Pancreas (tissue), 10 donors: ENCODE data around the gene ODAD3. TPM values are rescaled to one million over a fixed set of nuclear protein-coding genes. Genes with fewer than 3 reads are reported as not detected.

Experiments
- ATAC-seq, 4 donors: fragments of 200-7000 bp; cut with Tn5 transposase; one replicate each; pipeline versions ENCODE4 v1.8.0 to v1.9.1; 2020; ENCODE audit warnings: mild to moderate bottlenecking in 4 of 4, moderate library complexity in 4 of 4
- DNase-seq, 6 donors: peaks; one replicate each; pipeline ENCODE4 v3.0.0-alpha.2; 2020
- FAIRE-seq: peaks from 2 replicates; lab custom pipeline; 2012; peaks lifted over from hg19 to GRCh38; lab: Jason Lieb, UNC
- H3K27ac ChIP-seq, 4 donors: fragments of 200-600 bp; sonication (generic); 1 replicate in 3 of 4; 2 replicates in 1 of 4; pipeline versions ENCODE4 v1.5.0 to v1.8.0; 2020
- H3K27me3 ChIP-seq, 4 donors: fragments of 200-600 bp; one replicate each; pipeline ENCODE4 v1.8.0; 2021
- H3K36me3 ChIP-seq, 3 donors: fragments of 200-600 bp; sonication (generic) in 1 of 3; one replicate each; pipeline versions ENCODE4 v1.5.0 to v1.8.0; 2020 to 2021
- H3K4me1 ChIP-seq, 3 donors: fragments of 200-600 bp; one replicate each; pipeline ENCODE4 v1.8.0; 2021
- H3K4me3 ChIP-seq, 4 donors: fragments of 200-600 bp; sonication (generic) in 2 of 4; one replicate each; pipeline versions ENCODE4 v1.5.0 to v1.8.0; 2020 to 2021
- H3K9me3 ChIP-seq, 4 donors: fragments of 200-600 bp; one replicate each; pipeline ENCODE4 v1.8.0; 2021
- WGBS, 2 donors: extraction: QIAGEN DNeasy Blood & Tissue Kit; methylation state at CpG; one replicate each; pipeline ENCODE4 v1.1.7; 2013; 5-methylcytosine and 5-hydroxymethylcytosine counted together
- intact Hi-C, 3 donors: fragments of 100-400 bp; cut with DNase I; formaldehyde crosslinking; loops; one replicate each; pipeline versions ENCODE4 v1.11.1 to v1.14.2; 2022
- polyA plus RNA-seq, 2 donors: library from polyadenylated mRNA; stranded (reverse); fragments of 200-250 nt; gene quantifications; one replicate each; pipeline ENCODE4 v1.2.3, GENCODE V29; 2013
- total RNA-seq, 6 donors: library from RNA; stranded (reverse); fragmentation: NEBNext Ultra II Directional in 4 of 6; extraction: Animal tissue kit (Norgen Biotek cat#: 25700) in 4 of 6; gene quantifications; one replicate each; pipeline versions ENCODE4 v1.2.1 to v1.2.4, GENCODE V29; 2021 to 2023
- TF ChIP-seq, protein P1 (sequence below), 4 donors: fragments of 200-600 bp; sonication (generic) in 3 of 4; IDR thresholded peaks; one replicate each; pipeline versions ENCODE4 v1.5.0 to v1.8.0; 2021; ENCODE audit warnings: antibody characterized with exemption in 4 of 4
- donor health status: healthy with polysubstance abuse.
- donor health status: DM: no; HTN: no; CAD: no; lungs with moderate emphysema.
- donor health status: DM: no; HTN: no; CAD: no.
- donor health status: control.
- donor health status: control.
- donor health status: Bipolar disorder and iron deficiency.
- donor health status: DM: yes; HTN: yes; CAD: no.
- donor health status: DM: no; HTN: no; CAD: no.
- donor health status: DM: no; HTN: no; CAD: no.
- donor health status: DM: yes; HTN: yes; CAD: no.

ODAD3 gene
- total and polyA plus RNA-seq, 8 donors: 0.13 to 1.8 (median 0.38) TPM

DNA sequence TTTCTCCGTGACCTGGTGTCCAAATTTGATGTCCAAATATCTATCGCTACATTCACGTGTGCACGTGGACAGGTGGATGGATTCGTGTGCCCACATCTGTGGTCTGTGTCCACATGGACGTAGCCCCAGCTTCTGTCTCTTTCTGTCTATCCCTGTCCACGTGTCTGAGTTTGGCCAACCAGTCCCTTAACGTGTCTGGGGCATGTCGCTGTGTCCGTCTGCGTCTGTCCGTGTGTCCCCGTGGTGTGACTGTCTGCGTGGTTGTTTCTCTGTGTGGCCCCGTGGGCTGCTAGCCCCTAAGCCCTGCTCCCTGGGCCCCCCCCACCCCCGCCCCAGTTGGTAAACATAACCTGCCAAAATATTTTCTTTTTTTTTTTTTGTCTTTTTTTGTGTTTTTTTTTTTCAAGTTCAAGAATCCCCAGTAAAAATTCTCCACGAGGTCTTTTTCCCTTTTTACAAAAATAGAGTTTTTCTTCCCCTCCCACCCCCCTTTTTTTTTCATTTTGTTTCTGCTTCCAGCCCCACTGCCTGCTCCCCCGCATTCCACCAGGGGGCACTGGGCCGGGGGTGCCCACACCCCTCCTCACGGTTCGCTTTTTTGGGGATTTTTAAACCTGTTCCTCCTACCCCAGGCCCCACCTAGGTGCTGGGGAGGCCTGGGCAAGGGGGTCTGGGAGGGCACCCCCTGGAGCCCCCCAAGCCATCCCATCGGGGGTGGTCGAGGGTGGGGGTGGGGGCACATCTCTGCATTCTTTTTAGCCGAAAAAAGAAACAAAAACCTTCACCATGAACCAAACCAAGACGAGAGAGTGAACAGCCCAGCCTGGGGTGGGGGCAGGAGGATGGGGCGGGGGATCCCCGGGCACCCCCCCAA is 18.8 kb upstream of the ODAD3 start:
- intact Hi-C loops: no loop called here
- no peak for DNase-seq
- Histone ChIP-seq H3K27me3 (no peaks in the 10 kb centered on the region), H3K36me3 (peaks cover 0 to 10% (median 0%) of the 10 kb centered on the region in 3 donors), H3K4me3 (no peak overlapping the region), H3K27ac (no peak overlapping the region), H3K4me1 (no peaks in the 10 kb centered on the region), H3K9me3 (no peaks in the 10 kb centered on the region)
- whole genome bisulfite sequencing, 2 donors: 45 to 51% methylated on average over 24 to 27 of the region's 27 CpGs
- FAIRE-seq: no peak
- no peak for ATAC-seq
- TF ChIP-seq, protein P1, sequence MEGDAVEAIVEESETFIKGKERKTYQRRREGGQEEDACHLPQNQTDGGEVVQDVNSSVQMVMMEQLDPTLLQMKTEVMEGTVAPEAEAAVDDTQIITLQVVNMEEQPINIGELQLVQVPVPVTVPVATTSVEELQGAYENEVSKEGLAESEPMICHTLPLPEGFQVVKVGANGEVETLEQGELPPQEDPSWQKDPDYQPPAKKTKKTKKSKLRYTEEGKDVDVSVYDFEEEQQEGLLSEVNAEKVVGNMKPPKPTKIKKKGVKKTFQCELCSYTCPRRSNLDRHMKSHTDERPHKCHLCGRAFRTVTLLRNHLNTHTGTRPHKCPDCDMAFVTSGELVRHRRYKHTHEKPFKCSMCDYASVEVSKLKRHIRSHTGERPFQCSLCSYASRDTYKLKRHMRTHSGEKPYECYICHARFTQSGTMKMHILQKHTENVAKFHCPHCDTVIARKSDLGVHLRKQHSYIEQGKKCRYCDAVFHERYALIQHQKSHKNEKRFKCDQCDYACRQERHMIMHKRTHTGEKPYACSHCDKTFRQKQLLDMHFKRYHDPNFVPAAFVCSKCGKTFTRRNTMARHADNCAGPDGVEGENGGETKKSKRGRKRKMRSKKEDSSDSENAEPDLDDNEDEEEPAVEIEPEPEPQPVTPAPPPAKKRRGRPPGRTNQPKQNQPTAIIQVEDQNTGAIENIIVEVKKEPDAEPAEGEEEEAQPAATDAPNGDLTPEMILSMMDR (IDR thresholded peaks at IDR 0.05): no peak

DNA sequence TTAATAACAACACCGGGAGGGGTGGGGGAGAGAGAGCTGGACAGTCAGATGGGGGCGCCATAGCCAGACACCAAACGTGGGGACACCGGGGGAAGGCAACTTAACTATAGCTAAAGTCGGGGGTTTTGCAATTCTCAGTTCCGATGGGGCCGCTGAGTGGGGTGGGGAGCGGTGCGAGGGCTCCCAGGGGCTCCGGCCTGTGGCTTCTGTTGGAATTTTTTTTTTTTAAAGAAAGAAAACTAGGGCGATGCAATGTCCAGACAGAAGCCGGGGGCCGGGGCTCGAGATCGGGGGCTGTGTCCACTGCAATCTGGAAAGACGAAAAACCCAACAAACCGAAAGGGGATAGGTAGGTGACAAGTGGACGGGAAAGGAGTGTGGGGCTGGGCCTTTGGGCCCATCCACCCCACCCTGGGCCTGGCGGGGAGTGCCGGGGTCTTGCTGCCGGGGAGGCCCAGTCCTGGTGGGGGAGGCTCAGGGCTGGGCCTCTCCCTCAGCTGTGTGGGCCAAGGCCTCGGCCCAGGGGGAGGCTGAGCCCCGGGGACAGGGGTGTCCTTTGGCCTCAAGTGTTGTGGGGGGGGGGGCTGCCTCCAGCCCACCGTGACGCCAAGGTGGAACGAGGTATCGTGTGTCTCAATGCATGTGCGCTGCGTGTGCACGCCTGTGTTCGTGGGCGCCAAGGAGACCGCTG is 17.8 kb upstream of the ODAD3 start:
- Histone ChIP-seq H3K9me3 (no peaks in the 10 kb centered on the region), H3K27ac (no peak overlapping the region), H3K27me3 (no peaks in the 10 kb centered on the region), H3K36me3 (peaks cover 0 to 14% (median 0%) of the 10 kb centered on the region in 3 donors), H3K4me3 (no peak overlapping the region), H3K4me1 (no peaks in the 10 kb centered on the region)
- DNase-seq: no peak
- intact Hi-C loops: no loop called here
- 78 to 80% methylated on average over 32 to 33 of the region's 33 CpGs for WGBS, 2 donors
- TF ChIP-seq, protein P1 (IDR thresholded peaks at IDR 0.05): no peak
- no peak for FAIRE-seq
- ATAC-seq: no peak

DNA sequence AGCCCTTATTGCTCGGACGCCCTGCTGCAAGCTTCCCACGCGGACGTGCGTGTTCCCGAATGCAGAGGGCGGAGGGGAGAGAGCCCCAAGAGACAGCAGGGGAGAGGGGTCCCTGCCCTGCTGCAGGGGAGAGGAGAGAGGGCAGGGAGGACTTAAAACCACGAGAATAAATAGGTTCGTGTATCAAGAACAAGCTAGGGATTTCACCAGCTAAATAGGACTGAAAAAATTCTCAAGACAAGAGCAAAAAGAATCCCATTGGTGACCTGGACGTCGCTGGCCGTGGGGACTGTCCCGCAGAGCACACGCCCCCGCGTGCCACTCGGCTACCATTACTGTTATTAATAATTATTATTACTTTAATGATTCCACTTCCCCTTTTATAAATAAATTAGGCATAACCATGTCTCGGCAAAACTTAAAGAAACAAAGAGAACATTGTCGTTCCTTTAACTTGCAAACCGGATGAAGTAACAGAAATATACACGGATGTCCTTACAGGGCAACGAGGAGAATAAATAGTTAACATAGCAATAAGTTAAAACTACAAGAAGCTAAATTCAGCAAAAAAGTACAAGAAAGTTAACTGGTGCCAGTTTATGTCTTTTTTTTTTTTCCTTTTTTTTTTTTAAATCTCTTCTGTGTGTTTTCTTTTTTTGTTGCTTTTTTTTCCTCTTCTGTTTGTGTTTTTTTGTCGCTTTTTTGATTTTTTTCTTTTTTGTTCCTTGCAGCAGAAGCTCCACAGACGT is 17.1 kb upstream of the ODAD3 start:
- H3K27ac ChIP-seq: no peak overlapping the region
- no peak for FAIRE-seq
- no peak for ATAC-seq
- H3K4me1 ChIP-seq: no peaks in the 10 kb centered on the region
- TF ChIP-seq, protein P1 (IDR thresholded peaks at IDR 0.05): no peak
- intact Hi-C loops: no loop called here
- DNase-seq: no peak
- peaks cover 0 to 18% (median 0%) of the 10 kb centered on the region in 3 donors for H3K36me3 ChIP-seq
- H3K4me3 ChIP-seq: no peak overlapping the region
- 39 to 44% methylated on average over 25 of the region's 25 CpGs for WGBS, 2 donors
- H3K27me3 ChIP-seq: no peaks in the 10 kb centered on the region
- H3K9me3 ChIP-seq: no peaks in the 10 kb centered on the region

DNA sequence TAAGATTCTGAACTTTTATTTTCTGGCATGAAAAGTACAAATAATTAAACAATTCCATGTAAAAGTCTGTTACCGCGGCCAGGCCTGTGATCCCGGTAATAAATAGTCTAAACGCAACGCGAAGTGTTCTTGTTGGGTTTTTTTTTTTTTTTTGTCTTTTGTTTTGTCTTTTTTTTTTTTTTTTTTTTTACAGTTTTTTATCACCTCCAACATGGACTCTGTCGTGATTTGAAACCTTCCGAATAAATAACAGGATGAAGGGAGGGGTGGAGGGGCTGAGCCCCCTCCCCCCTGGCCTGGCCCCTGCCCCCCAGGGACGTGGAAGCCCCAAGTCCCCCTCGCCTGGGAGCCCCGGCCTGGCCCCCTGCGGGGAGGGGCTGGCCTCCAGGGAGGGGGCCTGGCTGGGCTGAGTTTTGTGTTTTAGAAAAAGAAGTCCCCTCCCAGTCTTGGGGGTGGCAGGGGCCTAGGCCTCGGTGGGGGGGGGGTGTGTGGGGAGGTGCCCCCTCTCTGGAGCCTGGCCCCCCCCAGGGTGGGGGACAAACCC is 16.5 kb upstream of the ODAD3 start:
- TF ChIP-seq, protein P1 (IDR thresholded peaks at IDR 0.05): no peak
- H3K36me3 ChIP-seq: peaks cover 0 to 18% (median 0%) of the 10 kb centered on the region in 3 donors
- no peaks in the 10 kb centered on the region for H3K4me1 ChIP-seq
- no peak overlapping the region for H3K27ac ChIP-seq
- intact Hi-C loops: no loop called here
- no peak overlapping the region for H3K4me3 ChIP-seq
- ATAC-seq (no peak), DNase-seq (no peak), FAIRE-seq (no peak)
- no peaks in the 10 kb centered on the region for H3K27me3 ChIP-seq
- 44 to 51% methylated on average over 13 of the region's 13 CpGs for WGBS, 2 donors
- no peaks in the 10 kb centered on the region for H3K9me3 ChIP-seq
